Stimulated activated CD4-positive, alpha-beta T cell treated with anti-CD3 and anti-CD28 coated beads, Interleukin-12 subunit alpha, Interleukin-12 subunit beta, amount 100 ng/mL, for 48 hours (primary cell): ENCODE results near the gene ZNF775.

Experiments
- DNase-seq, 3 donors: peaks; one replicate each; pipeline ENCODE4 v3.0.0-alpha.2; 2020; ENCODE audit warnings: low read depth in 2 of 3, low spot score in 1 of 3

Gene ZNF775

GRCh38 chr7:150432915-150433892 lies 54.1 kb downstream of the ZNF775 start:
- no peak for DNase-seq

GRCh38 chr7:150434240-150434639 lies 55.1 kb downstream of the ZNF775 start:
- no peak for DNase-seq

- DNase-seq = no peak
These were observed 55.9 kb downstream of the ZNF775 start for GRCh38 chr7:150435047-150435389.

- DNase-seq = no peak
These were observed 56.4 kb downstream of the ZNF775 start for GRCh38 chr7:150435390-150436073.

DNA sequence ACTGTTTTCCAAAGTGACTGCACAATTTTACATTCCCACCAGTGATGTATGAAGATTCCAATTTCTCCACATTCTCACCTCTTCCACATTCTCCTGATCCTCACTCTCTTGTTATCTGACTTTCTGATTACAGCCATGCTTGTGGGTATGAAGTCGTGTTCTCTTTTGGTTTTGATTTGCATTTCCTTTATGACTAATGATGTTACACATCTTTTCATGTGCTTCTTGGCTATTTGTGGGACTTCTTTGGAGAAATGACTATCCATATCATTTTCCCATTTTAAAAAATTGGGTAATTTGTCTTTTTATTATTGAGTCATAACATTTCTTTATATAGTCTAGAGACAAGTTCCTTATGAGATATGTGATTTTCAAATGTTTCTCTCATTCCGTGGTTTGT lies 60.8 kb downstream of the ZNF775 start:
- no peak for DNase-seq

DNA sequence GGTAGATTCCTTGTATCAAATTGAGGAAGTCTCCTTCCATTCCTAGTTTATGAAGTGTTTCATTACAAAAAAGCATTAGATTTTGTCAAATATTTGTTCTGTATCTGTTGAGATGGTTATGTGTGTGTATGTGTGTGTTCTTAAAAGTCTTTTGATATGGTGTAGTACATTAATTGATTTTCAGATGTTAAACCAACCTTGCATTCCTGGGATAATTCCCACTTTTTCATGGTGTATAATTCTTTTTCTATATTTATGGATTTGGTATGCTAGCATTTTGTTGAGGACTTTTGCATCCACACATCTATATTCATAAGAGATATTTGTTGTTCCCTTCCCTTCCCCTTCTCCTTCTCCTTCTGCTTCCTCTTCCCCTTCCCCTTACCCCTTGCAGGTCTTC lies 62.4 kb downstream of the ZNF775 start:
- no peak for DNase-seq

DNA sequence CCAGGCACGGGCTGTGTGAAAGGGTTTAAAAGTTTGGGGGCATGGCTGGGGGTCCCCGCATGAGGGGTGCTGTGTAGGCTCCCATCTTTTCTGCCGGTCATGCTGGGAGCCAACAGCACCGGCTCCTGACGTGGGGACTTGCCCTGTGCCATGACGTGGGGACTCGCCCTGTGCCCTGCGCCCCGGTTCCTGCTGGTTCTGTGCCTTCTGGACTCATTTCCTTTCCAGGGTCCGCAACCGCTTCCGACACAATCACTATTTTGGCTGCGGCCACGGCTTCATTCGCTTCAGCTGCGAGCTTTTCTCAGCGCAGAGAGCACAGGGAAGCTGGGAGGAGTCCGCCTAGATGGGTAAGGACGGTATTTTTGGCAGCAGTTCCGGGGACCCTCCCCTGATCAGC lies 63.7 kb downstream of the ZNF775 start:
- DNase-seq = no peak

DNA sequence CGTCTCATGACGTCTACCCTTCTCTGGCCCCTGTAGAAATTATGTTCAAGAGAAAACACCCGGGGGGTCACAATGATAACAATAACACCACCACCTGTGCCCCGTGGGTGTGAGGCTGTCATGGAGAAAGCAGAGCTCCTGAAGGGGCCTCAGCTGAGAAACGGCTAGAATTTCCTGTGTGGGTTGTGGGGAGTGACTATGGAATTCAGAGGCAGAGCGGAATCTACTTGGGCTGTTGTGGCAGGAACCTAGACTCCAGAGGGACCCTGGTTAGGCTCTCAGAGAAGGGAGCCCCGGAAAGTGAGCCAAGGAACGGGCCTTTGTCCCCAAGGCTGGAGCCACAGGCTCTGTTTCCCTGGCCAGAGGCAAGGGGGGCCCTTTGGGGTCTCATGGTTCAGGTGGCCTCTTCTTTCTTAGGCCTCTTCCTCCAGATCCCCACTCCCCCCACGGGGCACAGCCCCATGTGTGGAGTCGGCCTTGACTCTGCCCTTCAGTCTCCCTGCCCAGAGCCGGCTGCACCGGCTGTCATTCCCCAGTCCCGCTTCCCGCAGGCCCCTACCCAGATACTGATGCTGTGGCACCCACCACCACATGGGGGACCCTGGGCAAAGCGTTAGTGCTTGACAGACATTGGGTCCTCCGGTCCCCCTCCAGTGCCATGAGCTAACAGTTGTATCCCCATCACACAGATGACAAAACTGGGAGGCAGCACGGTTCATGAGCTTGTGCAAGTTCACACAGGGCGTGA lies 64.8 kb downstream of the ZNF775 start:
- no peak for DNase-seq

- no peak for DNase-seq
These were observed 65.7 kb downstream of the ZNF775 start for GRCh38 chr7:150444674-150445365.

GRCh38 chr7:150446288-150446938 lies 67.3 kb downstream of the ZNF775 start:
- DNase-seq = peak in 1 of 3 donors; percentile 13
